SU-DHL-6 (cell line): ENCODE measurements around the gene GCN1.

Experiments used
- H2AFZ ChIP-seq: fragments of 200-600 bp; sonication (generic); 2 replicates; pipeline ENCODE4 v1.6.1; 2014; ENCODE audit warnings: low read depth, mild to moderate bottlenecking, moderate library complexity, mixed read lengths, antibody characterized with exemption, low read length; ENCODE audit not compliant: severe bottlenecking
- H3F3A ChIP-seq: fragments of 200-600 bp; shearing (Covaris generic); 2 replicates; pipeline ENCODE4 v1.6.0; 2016; ENCODE audit warnings: antibody characterized with exemption, mild to moderate bottlenecking; ENCODE audit not compliant: insufficient read depth
- H3K27ac ChIP-seq: fragments of 200-600 bp; sonication (generic); 2 replicates; pipeline ENCODE4 v1.5.1; 2016; ENCODE audit warnings: low read depth, mild to moderate bottlenecking, low read length, moderate library complexity, mixed read lengths
- H3K27me3 ChIP-seq: fragments of 200-600 bp; sonication (generic), shearing (Covaris generic); 2 replicates; pipeline ENCODE4 v1.6.0; 2014; ENCODE audit warnings: mild to moderate bottlenecking, low read length
- H3K36me3 ChIP-seq: fragments of 200-600 bp; sonication (generic); 2 replicates; pipeline ENCODE4 v1.6.1; 2014; ENCODE audit warnings: mild to moderate bottlenecking, low read length, mixed read lengths
- H3K4me2 ChIP-seq: fragments of 300-600, 200-600 bp; shearing (Covaris generic), sonication (generic); 2 replicates; pipeline ENCODE4 v1.6.0; 2014; ENCODE audit warnings: low read length, low read depth, mild to moderate bottlenecking; ENCODE audit not compliant: poor library complexity, severe bottlenecking
- H3K4me3 ChIP-seq: fragments of 200-600 bp; sonication (generic); 2 replicates; pipeline ENCODE4 v1.5.1; 2014; ENCODE audit warnings: antibody characterized with exemption, low read length, mild to moderate bottlenecking, mixed read lengths; ENCODE audit not compliant: insufficient read depth, poor library complexity, severe bottlenecking
- H3K79me2 ChIP-seq: fragments of 200-600 bp; sonication (generic); 2 replicates; pipeline ENCODE4 v1.6.1; 2014; ENCODE audit warnings: mild to moderate bottlenecking, low read length, moderate library complexity; ENCODE audit not compliant: insufficient read depth
- H3K9ac ChIP-seq: fragments of 200-600 bp; sonication (generic); 2 replicates; pipeline ENCODE4 v1.7.0; 2014; ENCODE audit warnings: mild to moderate bottlenecking, low read length
- H3K9me2 ChIP-seq: fragments of 200-600 bp; sonication (generic); replicated peaks from 2 replicates; pipeline ENCODE4 v1.6.1; 2014; ENCODE audit warnings: low read length; ENCODE audit not compliant: insufficient read depth
- H3K9me3 ChIP-seq: fragments of 200-600 bp; sonication (generic); 2 replicates; pipeline ENCODE4 v1.6.1; 2014; ENCODE audit warnings: low read length, mixed read lengths; ENCODE audit not compliant: insufficient read depth
- H4K20me1 ChIP-seq: fragments of 200-600 bp; sonication (generic); 2 replicates; pipeline ENCODE4 v1.6.1; 2014; ENCODE audit warnings: low read depth, mild to moderate bottlenecking, antibody characterized with exemption, low read length, moderate library complexity, mixed read lengths
- EZH2phosphoT487 ChIP-seq: fragments of 200-600 bp; sonication (generic), shearing (Covaris generic); conservative IDR thresholded peaks from 2 replicates; pipeline ENCODE4 v1.6.1; 2018; ENCODE audit warnings: mild to moderate bottlenecking, antibody characterized with exemption, low read length, moderate library complexity, mixed read lengths
- TF ChIP-seq, protein P1 (sequence below): fragments of 200-600 bp; sonication (generic); IDR thresholded peaks from one replicate; pipeline ENCODE4 v1.5.1; 2017; ENCODE audit warnings: antibody characterized with exemption, mild to moderate bottlenecking, low read length, moderate library complexity; ENCODE audit not compliant: insufficient read depth, poor library complexity, severe bottlenecking

GCN1 gene

GRCh38 chr12:120211904-120212283 is 17.4 kb upstream of the GCN1 start:
- Histone ChIP-seq H3K4me2 (no peak overlapping the region), H3K27ac (no peak overlapping the region), H3K4me3 (no peak overlapping the region), H3K79me2 (no peaks in the 10 kb centered on the region), H3F3A (no peaks in the 10 kb centered on the region), H4K20me1 (no peaks in the 10 kb centered on the region), H2AFZ (no peak overlapping the region), H3K36me3 (no peaks in the 10 kb centered on the region), H3K27me3 (no peaks in the 10 kb centered on the region), H3K9ac (no peak overlapping the region), H3K9me2 (no peaks in the 10 kb centered on the region), H3K9me3 (no peaks in the 10 kb centered on the region)
- TF ChIP-seq, protein P1, sequence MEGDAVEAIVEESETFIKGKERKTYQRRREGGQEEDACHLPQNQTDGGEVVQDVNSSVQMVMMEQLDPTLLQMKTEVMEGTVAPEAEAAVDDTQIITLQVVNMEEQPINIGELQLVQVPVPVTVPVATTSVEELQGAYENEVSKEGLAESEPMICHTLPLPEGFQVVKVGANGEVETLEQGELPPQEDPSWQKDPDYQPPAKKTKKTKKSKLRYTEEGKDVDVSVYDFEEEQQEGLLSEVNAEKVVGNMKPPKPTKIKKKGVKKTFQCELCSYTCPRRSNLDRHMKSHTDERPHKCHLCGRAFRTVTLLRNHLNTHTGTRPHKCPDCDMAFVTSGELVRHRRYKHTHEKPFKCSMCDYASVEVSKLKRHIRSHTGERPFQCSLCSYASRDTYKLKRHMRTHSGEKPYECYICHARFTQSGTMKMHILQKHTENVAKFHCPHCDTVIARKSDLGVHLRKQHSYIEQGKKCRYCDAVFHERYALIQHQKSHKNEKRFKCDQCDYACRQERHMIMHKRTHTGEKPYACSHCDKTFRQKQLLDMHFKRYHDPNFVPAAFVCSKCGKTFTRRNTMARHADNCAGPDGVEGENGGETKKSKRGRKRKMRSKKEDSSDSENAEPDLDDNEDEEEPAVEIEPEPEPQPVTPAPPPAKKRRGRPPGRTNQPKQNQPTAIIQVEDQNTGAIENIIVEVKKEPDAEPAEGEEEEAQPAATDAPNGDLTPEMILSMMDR, result no peak

DNA sequence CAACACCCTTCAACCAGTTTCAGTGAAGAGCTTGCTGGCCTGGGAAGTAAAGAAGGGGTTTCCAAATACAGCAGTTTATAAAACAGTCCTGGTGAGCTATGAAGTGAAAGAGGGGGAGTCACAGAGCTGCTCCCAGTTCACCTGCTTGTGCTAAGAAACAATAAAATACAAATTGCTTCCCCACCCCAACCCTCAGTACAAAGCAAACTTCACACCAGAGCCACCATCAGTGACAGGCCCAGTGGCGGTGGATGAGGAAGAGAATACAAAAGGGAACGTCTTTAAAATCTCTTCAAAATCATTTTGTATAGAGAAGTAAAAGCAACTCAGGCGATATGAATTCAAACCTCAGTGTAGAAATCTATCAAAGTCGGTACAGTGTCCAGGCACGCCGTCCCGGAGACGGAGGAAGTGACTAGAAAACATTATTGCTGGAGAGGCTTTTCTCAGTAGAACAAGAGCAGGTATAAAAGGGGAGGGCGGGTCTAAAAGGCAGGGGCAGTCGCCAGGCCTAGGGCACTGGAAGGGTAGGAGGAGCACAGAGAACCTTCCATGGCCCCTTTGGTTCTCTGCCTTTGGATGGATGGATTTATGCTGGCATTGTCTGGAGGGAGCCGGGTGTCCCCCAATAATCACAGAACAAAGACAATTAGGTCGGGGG is 16.9 kb upstream of the GCN1 start:
- Histone ChIP-seq H3K36me3 (no peaks in the 10 kb centered on the region), H3K27ac (no peak overlapping the region)

DNA sequence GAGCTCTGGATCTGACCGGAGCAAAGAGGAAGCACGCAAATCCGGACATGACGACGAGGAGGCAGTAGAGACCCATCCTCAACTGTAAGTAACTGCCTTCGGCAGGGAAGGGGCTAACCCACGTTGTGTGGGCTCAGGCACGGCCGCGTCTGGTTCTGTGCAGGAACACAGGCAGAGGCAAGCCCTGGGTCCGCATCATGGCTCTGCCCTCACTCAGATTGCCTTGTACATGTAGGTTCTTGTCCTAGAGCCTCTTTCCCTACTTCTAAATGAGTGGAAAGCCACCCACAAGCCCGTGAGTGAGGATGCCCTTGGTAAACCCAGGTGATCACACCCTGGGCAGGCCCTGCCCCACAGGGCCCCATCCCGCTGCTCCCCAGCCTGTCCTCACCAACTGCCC is 15.3 kb upstream of the GCN1 start:
- TF ChIP-seq EZH2phosphoT487, result no peak
- TF ChIP-seq, protein P1, result no peak
- Histone ChIP-seq H3K9ac (no peak overlapping the region), H3K4me2 (no peak overlapping the region), H3K79me2 (no peaks in the 10 kb centered on the region), H2AFZ (no peak overlapping the region), H3K27me3 (no peaks in the 10 kb centered on the region), H3K9me3 (no peaks in the 10 kb centered on the region), H3F3A (no peaks in the 10 kb centered on the region), H3K4me3 (no peak overlapping the region), H3K9me2 (no peaks in the 10 kb centered on the region), H3K27ac (no peak overlapping the region), H3K36me3 (no peaks in the 10 kb centered on the region), H4K20me1 (no peaks in the 10 kb centered on the region)

More for the DNA sequence above, 16.9 kb upstream of the GCN1 start:
- H3K4me3 ChIP-seq, result no peak overlapping the region
- no peaks in the 10 kb centered on the region for H3F3A ChIP-seq
- H3K4me2 ChIP-seq, result no peak overlapping the region
- no peaks in the 10 kb centered on the region for H4K20me1 ChIP-seq
- H3K9me2 ChIP-seq, result no peaks in the 10 kb centered on the region
- no peak for TF ChIP-seq EZH2phosphoT487
- TF ChIP-seq, protein P1, result no peak
- H3K79me2 ChIP-seq, result no peaks in the 10 kb centered on the region
- H3K27me3 ChIP-seq, result no peaks in the 10 kb centered on the region
- no peaks in the 10 kb centered on the region for H3K9me3 ChIP-seq
- no peak overlapping the region for H3K9ac ChIP-seq
- no peak overlapping the region for H2AFZ ChIP-seq
